ENCODE results near the gene TMEM59. TPM values are rescaled to one million over a fixed set of nuclear protein-coding genes. Genes with fewer than 3 reads are reported as not detected.

TMEM59 gene
- total RNA-seq, 1 donor from 2014 or later = 103 TPM

GRCh38 chr1:54016343-54017282 is 36.4 kb downstream of the TMEM59 start:
- intact Hi-C loops (cut with micrococcal nuclease) = no loop called here
- Mint-ChIP-seq H3K27me3 (peaks cover 10% of the 10 kb centered on the region), H3K4me3 (no peak overlapping the region), H3K4me1 (no peaks in the 10 kb centered on the region), H3K27ac (no peak overlapping the region), H3K36me3 (ENCODE audit: low read depth) (no peaks in the 10 kb centered on the region), H3K9me3 (no peaks in the 10 kb centered on the region)
- no peak for DNase-seq
- no peak for ATAC-seq (ENCODE audit: low read depth)
- CTCF ChIA-PET = no interaction called here
- POLR2A ChIA-PET = no interaction called here
- TF ChIP-seq, protein P1, sequence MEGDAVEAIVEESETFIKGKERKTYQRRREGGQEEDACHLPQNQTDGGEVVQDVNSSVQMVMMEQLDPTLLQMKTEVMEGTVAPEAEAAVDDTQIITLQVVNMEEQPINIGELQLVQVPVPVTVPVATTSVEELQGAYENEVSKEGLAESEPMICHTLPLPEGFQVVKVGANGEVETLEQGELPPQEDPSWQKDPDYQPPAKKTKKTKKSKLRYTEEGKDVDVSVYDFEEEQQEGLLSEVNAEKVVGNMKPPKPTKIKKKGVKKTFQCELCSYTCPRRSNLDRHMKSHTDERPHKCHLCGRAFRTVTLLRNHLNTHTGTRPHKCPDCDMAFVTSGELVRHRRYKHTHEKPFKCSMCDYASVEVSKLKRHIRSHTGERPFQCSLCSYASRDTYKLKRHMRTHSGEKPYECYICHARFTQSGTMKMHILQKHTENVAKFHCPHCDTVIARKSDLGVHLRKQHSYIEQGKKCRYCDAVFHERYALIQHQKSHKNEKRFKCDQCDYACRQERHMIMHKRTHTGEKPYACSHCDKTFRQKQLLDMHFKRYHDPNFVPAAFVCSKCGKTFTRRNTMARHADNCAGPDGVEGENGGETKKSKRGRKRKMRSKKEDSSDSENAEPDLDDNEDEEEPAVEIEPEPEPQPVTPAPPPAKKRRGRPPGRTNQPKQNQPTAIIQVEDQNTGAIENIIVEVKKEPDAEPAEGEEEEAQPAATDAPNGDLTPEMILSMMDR (IDR thresholded peaks at IDR 0.05) = no peak

DNA sequence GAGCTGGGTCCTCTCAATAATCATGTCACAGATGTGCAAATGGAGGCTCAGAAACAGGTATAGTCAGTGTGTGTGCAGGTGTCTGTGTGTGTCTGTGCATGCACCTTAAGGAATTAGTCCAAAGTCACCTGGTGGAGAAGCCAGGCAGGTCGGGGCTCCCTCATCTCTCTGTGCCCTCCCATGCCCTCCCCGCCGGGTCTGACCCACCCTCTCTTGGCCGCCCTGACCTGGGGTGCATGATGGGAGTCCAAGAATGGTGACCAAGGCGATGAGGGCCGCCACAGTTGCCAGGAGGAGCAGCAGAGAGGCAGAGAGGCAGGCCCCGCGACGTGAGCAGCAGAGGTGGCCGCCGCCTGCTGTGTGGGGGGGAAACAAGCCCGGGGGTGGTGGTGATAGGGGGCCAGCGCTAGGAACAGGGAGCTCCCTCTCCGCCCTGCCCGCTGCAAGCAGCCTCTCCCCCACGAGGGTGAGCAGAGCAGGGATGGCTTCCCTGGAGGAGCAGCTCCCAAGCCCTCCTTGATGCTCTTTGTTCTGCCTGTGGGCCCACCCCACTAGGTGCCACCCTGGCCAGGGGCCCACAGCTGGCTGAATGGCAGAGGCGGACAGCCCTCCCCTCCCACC is 38.9 kb downstream of the TMEM59 start:
- no peaks in the 10 kb centered on the region for H3K9me3 Mint-ChIP-seq
- intact Hi-C loops (cut with micrococcal nuclease) = no loop called here
- H3K36me3 Mint-ChIP-seq (ENCODE audit: low read depth) = no peaks in the 10 kb centered on the region
- POLR2A ChIA-PET = no interaction called here
- H3K27ac Mint-ChIP-seq = no peak overlapping the region
- DNase-seq = no peak
- H3K4me3 Mint-ChIP-seq = no peak overlapping the region
- TF ChIP-seq, protein P1 (IDR thresholded peaks at IDR 0.05) = no peak
- peaks cover 16% of the 10 kb centered on the region for H3K27me3 Mint-ChIP-seq
- CTCF ChIA-PET = no interaction called here
- no peak for ATAC-seq (ENCODE audit: low read depth)
- no peaks in the 10 kb centered on the region for H3K4me1 Mint-ChIP-seq

- intact Hi-C loops (cut with micrococcal nuclease) = no loop called here
- Mint-ChIP-seq H3K4me3 (no peak overlapping the region), H3K27me3 (peaks cover 16% of the 10 kb centered on the region), H3K36me3 (ENCODE audit: low read depth) (no peaks in the 10 kb centered on the region), H3K4me1 (no peaks in the 10 kb centered on the region), H3K9me3 (no peaks in the 10 kb centered on the region), H3K27ac (no peak overlapping the region)
- ChIA-PET POLR2A (no interaction called here), CTCF (no interaction called here)
- no peak for DNase-seq
- TF ChIP-seq, protein P1 (IDR thresholded peaks at IDR 0.05) = no peak
- no peak for ATAC-seq (ENCODE audit: low read depth)
These were observed 39.5 kb downstream of the TMEM59 start for GRCh38 chr1:54013393-54014008.

DNA sequence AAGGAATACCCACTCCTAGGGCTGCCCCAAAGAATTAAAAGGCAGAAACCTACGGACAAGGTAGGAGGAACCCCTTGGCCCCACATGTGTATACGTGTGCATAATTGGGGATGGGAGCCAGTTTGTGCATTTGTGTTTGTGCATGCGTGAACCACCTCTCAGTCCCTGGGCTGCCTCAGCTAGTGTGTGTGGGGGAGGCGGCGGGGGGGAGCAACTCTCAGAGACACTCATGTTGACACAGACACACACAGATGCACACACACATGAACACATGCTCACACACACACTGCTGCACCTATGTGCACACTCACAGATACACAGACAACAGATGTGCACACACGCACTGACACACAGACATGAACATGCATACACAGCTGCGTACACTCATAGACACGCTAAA is 40.1 kb downstream of the TMEM59 start:
- Mint-ChIP-seq H3K27ac (no peak overlapping the region), H3K4me3 (no peak overlapping the region), H3K9me3 (no peaks in the 10 kb centered on the region), H3K27me3 (peaks cover 19% of the 10 kb centered on the region), H3K36me3 (ENCODE audit: low read depth) (no peaks in the 10 kb centered on the region), H3K4me1 (no peaks in the 10 kb centered on the region)
- intact Hi-C loops (cut with micrococcal nuclease) = no loop called here
- DNase-seq (no peak), ATAC-seq (ENCODE audit: low read depth) (no peak)
- ChIA-PET POLR2A (no interaction called here), CTCF (no interaction called here)
- TF ChIP-seq, protein P1 (IDR thresholded peaks at IDR 0.05) = no peak

DNA sequence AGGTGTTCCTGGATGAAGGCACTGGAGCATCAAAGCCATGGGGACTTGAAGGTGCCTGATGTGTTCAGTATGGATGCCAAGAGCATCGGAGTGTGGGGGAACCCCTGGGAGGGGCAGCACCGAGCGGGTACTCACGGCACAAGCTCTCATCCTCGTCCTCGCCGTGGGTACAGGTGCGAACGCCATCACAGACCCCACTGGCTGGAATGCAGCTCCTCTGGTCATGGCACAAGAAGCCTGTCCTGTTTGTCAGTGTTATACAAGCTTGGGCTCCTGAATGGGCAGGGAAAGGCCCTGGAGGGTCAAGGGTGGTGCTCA is 41.0 kb downstream of the TMEM59 start:
- peaks cover 19% of the 10 kb centered on the region for H3K27me3 Mint-ChIP-seq
- intact Hi-C loops (cut with micrococcal nuclease) = no loop called here
- CTCF ChIA-PET = no interaction called here
- H3K36me3 Mint-ChIP-seq (ENCODE audit: low read depth) = no peaks in the 10 kb centered on the region
- no peak overlapping the region for H3K4me3 Mint-ChIP-seq
- no peak overlapping the region for H3K27ac Mint-ChIP-seq
- ATAC-seq (ENCODE audit: low read depth) = no peak
- no peak for DNase-seq
- POLR2A ChIA-PET = no interaction called here
- TF ChIP-seq, protein P1 (IDR thresholded peaks at IDR 0.05) = no peak
- no peaks in the 10 kb centered on the region for H3K9me3 Mint-ChIP-seq
- H3K4me1 Mint-ChIP-seq = no peaks in the 10 kb centered on the region
